Chondrocyte (in vitro differentiated cells): ENCODE data around the gene IGIP. TPM values are rescaled to one million over a fixed set of nuclear protein-coding genes. Genes with fewer than 3 reads are reported as not detected.
A peak's percentile ranks its signal among the peaks of the same experiment; 100 is the strongest.

ENCODE experiments used
- DNase-seq: peaks from one replicate; pipeline ENCODE4 v3.0.0; 2021; ENCODE audit warnings: mixed read lengths, low spot score
- H3K27ac Mint-ChIP-seq: one replicate; pipeline ENCODE4 v1.8.0; 2021; ENCODE audit warnings: mild to moderate bottlenecking, moderate library complexity, mixed read lengths; ENCODE audit not compliant: unreplicated experiment
- H3K27me3 Mint-ChIP-seq: 2 replicates; pipeline ENCODE4 v1.8.0; 2021; ENCODE audit warnings: low read depth, mixed read lengths
- H3K36me3 Mint-ChIP-seq: 2 replicates; pipeline ENCODE4 v1.8.0; 2021; ENCODE audit warnings: low read depth, mixed read lengths
- H3K4me1 Mint-ChIP-seq: 2 replicates; pipeline ENCODE4 v1.8.0; 2021; ENCODE audit warnings: low read depth, mild to moderate bottlenecking, mixed read lengths
- H3K4me3 Mint-ChIP-seq: one replicate; pipeline ENCODE4 v1.8.0; 2021; ENCODE audit warnings: mild to moderate bottlenecking, moderate library complexity, mixed read lengths; ENCODE audit not compliant: unreplicated experiment
- H3K9me3 Mint-ChIP-seq: 2 replicates; pipeline ENCODE4 v1.8.0; 2021; ENCODE audit warnings: low read depth, mixed read lengths
- CTCF ChIP-seq: fragments of 200-600 bp; sonication (generic); IDR thresholded peaks from 2 replicates; pipeline ENCODE4 v1.5.0; 2021; ENCODE audit warnings: antibody characterized with exemption, mild to moderate bottlenecking, moderate library complexity
- total RNA-seq: library from RNA; stranded (reverse); gene quantifications from 3 replicates; pipeline ENCODE4 v1.2.1, GENCODE V29; 2021

The IGIP gene
- total RNA-seq, 1 donor from 2014 or later = 6.9 TPM

- no peak for TF ChIP-seq CTCF
Measured at GRCh38 chr5:140110646-140110957, 15.1 kb upstream of the IGIP start.

GRCh38 chr5:140111011-140111858 lies 14.5 kb upstream of the IGIP start:
- Mint-ChIP-seq H3K4me3 (no peak overlapping the region), H3K27ac (no peak overlapping the region), H3K27me3 (peaks cover 21% of the 10 kb centered on the region), H3K9me3 (no peaks in the 10 kb centered on the region), H3K36me3 (no peaks in the 10 kb centered on the region), H3K4me1 (peaks cover 61% of the 10 kb centered on the region)
- TF ChIP-seq CTCF = no peak
- no peak for DNase-seq

More at GRCh38 chr5:140110646-140110957, 15.1 kb upstream of the IGIP start:
- no peak for DNase-seq
- no peaks in the 10 kb centered on the region for H3K9me3 Mint-ChIP-seq
- no peak overlapping the region for H3K4me3 Mint-ChIP-seq
- H3K4me1 Mint-ChIP-seq = peaks cover 55% of the 10 kb centered on the region
- H3K27me3 Mint-ChIP-seq = peaks cover 26% of the 10 kb centered on the region
- no peak overlapping the region for H3K27ac Mint-ChIP-seq
- H3K36me3 Mint-ChIP-seq = no peaks in the 10 kb centered on the region

GRCh38 chr5:140111859-140112551 lies 13.7 kb upstream of the IGIP start:
- Mint-ChIP-seq H3K9me3 (no peaks in the 10 kb centered on the region), H3K4me3 (no peak overlapping the region), H3K27me3 (peaks cover 20% of the 10 kb centered on the region), H3K27ac (no peak overlapping the region), H3K4me1 (peaks cover 62% of the 10 kb centered on the region), H3K36me3 (no peaks in the 10 kb centered on the region)
- no peak for DNase-seq
- no peak for TF ChIP-seq CTCF

GRCh38 chr5:140112685-140113179 lies 13.0 kb upstream of the IGIP start:
- Mint-ChIP-seq H3K9me3 (no peaks in the 10 kb centered on the region), H3K27ac (peak overlapping the region; percentile 36), H3K27me3 (peaks cover 19% of the 10 kb centered on the region), H3K36me3 (no peaks in the 10 kb centered on the region), H3K4me1 (peaks cover 63% of the 10 kb centered on the region), H3K4me3 (peak overlapping the region; percentile 78)
- no peak for TF ChIP-seq CTCF
- no peak for DNase-seq

- no peaks in the 10 kb centered on the region for H3K36me3 Mint-ChIP-seq
- H3K4me1 Mint-ChIP-seq = peaks cover 66% of the 10 kb centered on the region
- no peak for TF ChIP-seq CTCF
- H3K4me3 Mint-ChIP-seq = peak overlapping the region; percentile 78
- H3K27ac Mint-ChIP-seq = peak overlapping the region; percentile 41
- no peak for DNase-seq
- H3K9me3 Mint-ChIP-seq = no peaks in the 10 kb centered on the region
- peaks cover 18% of the 10 kb centered on the region for H3K27me3 Mint-ChIP-seq
Measured at GRCh38 chr5:140113180-140113698, 12.5 kb upstream of the IGIP start.
